NCI-H128 (cell line): ENCODE data around the gene RAPGEF3.

Experiments
- DNase-seq: peaks from one replicate; lab custom pipeline; 2025; ENCODE audit not compliant: unreplicated experiment; lab: John Stamatoyannopoulos, UW

RAPGEF3 gene

GRCh38 chr12:47744005-47744651 lies 14.6 kb downstream of the RAPGEF3 start:
- DNase-seq = peak; percentile 49

- DNase-seq = no peak
Observed at GRCh38 chr12:47743311-47743860, 15.3 kb downstream of the RAPGEF3 start.

- no peak for DNase-seq
Observed at GRCh38 chr12:47742253-47742825, 16.3 kb downstream of the RAPGEF3 start.

GRCh38 chr12:47741340-47741703 lies 17.4 kb downstream of the RAPGEF3 start:
- DNase-seq = peak; percentile 83

GRCh38 chr12:47740606-47741339 lies 17.9 kb downstream of the RAPGEF3 start:
- DNase-seq = no peak

- DNase-seq = no peak
Observed at GRCh38 chr12:47739979-47740378, 18.7 kb downstream of the RAPGEF3 start.

- no peak for DNase-seq
Observed at GRCh38 chr12:47739297-47739696, 19.4 kb downstream of the RAPGEF3 start.

GRCh38 chr12:47737936-47738594 lies 20.6 kb downstream of the RAPGEF3 start:
- DNase-seq = no peak

GRCh38 chr12:47736877-47737676 lies 21.6 kb downstream of the RAPGEF3 start:
- no peak for DNase-seq

GRCh38 chr12:47736216-47736615 lies 22.5 kb downstream of the RAPGEF3 start:
- DNase-seq = no peak

GRCh38 chr12:47735649-47736048 lies 23.0 kb downstream of the RAPGEF3 start:
- DNase-seq = no peak

- DNase-seq = no peak
Observed at GRCh38 chr12:47734725-47735480, 23.8 kb downstream of the RAPGEF3 start.

GRCh38 chr12:47733142-47733541 lies 25.5 kb downstream of the RAPGEF3 start:
- no peak for DNase-seq

- no peak for DNase-seq
Observed at GRCh38 chr12:47732504-47732903, 26.2 kb downstream of the RAPGEF3 start.

GRCh38 chr12:47731723-47732122 lies 27.0 kb downstream of the RAPGEF3 start:
- DNase-seq = no peak

GRCh38 chr12:47730341-47730744 lies 28.3 kb downstream of the RAPGEF3 start:
- DNase-seq = no peak

- no peak for DNase-seq
Observed at GRCh38 chr12:47729233-47729632, 29.4 kb downstream of the RAPGEF3 start.

GRCh38 chr12:47725893-47726292 lies 32.8 kb downstream of the RAPGEF3 start:
- no peak for DNase-seq

- no peak for DNase-seq
Observed at GRCh38 chr12:47725091-47725772, 33.4 kb downstream of the RAPGEF3 start, which contains the start of gene ENDOU. TSS of gene ENDOU (minus strand) at chr12:47725490. CDS start at chr12:47725413, 77 bp downstream.
